ENCODE data around the gene SLC39A13.

SLC39A13 gene

GRCh38 chr11:47387944-47388696 lies 20.3 kb upstream of the SLC39A13 start:
- DNase-seq = peak; percentile 22

DNA sequence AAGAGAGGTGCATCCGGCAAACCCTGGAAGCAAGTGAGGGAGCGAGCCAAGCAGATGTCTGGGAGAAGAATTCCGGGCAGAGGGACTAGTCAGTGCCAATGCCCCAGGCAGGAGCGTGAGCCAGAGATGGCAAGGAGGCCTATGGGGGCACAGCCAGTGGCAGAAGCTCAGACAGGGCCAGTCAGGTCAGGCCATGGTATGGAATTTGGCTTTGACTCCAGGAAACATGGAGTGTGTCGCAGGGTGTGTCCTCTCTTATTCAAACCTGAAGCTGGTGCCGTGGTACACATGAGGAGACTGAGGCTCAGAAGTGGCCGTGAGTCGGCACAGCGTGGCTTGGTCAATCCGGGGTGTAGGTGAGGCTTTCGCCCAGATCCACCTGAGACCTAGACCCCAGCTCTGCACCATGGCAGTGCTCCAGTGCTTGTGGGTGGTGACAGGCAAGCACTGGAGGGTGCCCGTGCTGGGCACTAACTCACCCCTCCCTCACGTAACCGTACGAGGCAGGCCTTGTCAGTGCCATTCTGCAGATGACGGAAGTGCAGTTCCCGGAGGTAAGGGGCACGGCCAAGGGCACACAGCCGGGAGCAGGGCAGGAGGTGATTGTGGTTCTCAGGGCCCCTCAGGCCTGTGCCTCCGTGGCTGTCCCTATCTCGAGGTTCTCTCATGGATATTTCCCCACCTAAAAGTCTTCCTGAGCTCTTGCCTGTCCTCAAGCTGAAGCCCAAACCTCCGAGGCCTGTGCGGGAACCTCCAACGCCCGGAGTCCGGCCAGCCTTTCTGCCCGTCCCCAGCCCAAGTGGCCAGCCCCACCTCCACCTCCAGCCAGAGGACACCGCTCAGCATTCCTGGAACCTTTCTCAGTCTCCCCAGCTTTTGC lies 19.5 kb upstream of the SLC39A13 start:
- no peak for DNase-seq

- DNase-seq = no peak
Observed at GRCh38 chr11:47389577-47390421, 18.6 kb upstream of the SLC39A13 start.

- DNase-seq = no peak
Observed at GRCh38 chr11:47390422-47390760, 18.0 kb upstream of the SLC39A13 start.

DNA sequence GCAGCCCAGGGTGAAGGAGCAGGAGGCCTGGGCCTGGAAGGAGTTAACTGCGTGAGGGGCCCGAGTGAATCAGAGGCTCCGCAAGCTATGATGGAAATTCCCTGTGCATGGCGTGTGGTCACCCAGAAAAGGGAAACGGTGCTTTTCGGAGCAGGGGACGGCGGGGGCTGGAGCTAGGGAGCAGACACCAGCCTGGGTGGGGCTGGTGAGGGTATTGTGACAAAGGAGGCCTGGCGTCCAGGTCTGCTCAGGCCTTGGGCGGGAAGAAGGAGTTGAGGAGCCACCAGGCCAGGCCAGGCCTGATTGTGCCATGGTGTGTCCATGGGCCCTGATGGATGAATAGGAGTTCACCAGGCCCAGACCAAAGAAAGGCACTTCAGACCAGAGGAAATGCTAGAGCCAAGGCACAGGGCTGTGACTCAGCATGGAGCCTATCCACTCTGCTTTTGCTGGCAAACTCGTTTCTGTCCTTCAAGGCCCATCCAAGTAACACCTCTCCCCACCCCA lies 17.3 kb upstream of the SLC39A13 start:
- no peak for DNase-seq

DNA sequence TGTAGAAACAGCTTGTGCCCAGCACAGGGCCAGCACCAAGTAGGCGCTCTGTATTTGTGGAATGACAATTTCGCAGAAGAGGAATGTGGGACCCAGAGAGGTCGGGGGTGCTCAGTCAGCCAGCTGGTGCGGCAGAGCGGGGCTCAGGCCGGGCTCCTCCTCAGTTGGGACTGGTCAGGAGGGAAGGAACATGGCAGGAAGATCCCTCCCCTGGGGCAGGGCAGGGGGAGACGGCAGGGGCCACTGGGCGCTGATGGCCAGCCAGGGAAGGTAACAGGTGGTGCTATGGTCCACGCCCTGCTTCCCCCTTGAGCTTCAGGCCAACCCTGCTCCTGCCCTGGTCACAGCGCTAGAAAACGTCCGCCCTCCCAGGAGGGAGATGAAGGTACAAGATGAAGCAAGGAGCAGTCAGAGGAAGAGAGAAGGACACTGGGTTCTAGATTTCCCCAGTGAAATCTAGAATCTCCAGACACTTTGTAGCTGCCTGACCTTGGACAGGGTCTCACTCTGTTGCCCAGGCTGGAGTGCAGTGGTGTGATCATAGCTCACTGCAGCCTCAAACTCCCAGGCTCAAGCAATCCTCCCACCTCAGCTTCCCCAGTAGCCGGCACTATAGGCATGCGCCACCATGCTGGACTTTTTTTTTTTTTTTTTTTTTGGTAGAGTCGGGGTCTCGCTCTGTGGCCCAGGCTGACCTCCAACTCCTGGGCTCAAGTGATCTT lies 16.5 kb upstream of the SLC39A13 start:
- no peak for DNase-seq

DNA sequence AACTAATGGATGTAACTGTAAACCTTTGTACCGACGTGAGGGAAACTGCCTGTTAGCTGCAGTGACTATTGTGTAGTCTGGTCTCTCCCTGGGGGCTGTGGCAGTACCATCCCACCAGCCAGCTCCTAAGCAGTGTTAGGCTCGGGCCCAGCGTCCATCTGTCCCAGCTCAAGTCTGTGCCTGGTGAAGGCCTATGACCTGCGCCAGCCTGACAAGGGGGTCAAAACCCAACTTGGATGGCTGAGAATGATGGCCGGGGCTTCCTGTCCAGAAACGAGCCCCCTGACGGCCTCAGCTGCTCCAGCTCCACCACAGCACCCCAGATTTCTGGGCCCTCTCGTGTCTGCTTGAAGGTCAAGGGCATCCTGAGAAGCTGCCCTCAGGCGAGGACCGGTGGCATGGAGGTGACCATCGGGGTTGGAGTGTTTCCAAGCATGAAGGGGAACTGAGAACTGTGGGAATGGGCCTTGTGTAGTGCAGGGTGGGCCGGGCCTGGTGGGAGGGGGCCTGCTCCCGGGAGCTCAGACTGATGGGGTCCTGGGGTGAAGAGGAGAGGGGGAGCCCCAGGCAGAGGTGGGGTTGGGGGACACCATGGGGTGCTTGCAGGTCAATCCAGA lies 15.7 kb upstream of the SLC39A13 start:
- no peak for DNase-seq

GRCh38 chr11:47393163-47394049 lies 15.0 kb upstream of the SLC39A13 start:
- no peak for DNase-seq

GRCh38 chr11:47394050-47394321 lies 14.4 kb upstream of the SLC39A13 start:
- DNase-seq = no peak

- peak; percentile 55 for DNase-seq
Observed at GRCh38 chr11:47394322-47395222, 13.8 kb upstream of the SLC39A13 start.

DNA sequence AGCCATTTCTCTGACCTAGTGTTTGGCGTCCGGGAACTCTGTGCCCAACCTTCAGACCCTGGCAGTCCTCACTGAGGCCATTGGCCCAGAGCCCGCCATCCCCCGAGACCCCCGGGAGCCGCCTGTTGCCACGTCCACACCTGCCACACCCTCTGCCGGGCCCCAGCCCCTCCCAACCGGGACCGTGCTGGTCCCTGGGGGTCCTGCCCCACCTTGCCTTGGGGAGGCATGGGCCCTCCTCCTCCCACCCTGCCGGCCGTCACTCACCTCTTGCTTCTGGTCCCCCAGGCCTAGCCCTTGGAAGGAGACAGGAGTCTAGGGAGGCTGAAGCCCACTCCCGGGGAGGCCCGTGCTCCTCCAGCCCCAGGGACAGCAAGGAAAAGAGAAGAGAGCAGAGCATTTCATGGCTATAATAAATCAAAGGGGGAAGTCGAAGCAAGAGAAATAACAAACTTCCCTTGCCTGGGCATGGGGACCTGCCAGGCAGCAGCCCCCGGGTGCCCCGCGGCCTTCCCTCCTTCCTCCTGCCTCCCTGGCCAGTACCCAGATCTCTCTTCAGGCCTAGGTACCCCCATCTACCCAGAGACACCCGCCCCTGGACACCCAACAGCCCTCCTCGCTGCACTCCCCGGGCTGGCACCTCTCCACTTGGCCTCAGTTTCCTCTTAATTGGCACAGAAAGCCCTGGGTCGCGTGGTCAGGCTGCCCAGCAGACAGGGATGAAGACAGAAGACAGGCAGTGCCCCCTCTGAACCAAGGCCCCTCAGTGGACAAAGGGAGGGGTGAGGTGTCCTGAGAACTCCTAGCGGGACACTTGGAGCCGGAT lies 13.0 kb upstream of the SLC39A13 start:
- DNase-seq = no peak

DNA sequence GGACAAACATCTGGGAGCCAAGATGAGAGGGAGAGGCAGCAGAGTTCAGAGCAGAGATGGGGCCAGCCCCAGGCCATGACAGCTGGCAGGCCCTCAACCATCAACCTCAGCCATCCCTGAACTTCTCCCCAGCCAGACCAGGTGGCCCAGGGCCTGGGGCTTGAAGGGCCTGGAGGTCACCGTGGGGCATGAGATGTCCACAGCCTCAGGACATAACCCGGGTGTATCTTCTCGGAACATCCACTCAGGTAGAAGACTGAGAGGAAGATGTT lies 12.4 kb upstream of the SLC39A13 start:
- no peak for DNase-seq

DNA sequence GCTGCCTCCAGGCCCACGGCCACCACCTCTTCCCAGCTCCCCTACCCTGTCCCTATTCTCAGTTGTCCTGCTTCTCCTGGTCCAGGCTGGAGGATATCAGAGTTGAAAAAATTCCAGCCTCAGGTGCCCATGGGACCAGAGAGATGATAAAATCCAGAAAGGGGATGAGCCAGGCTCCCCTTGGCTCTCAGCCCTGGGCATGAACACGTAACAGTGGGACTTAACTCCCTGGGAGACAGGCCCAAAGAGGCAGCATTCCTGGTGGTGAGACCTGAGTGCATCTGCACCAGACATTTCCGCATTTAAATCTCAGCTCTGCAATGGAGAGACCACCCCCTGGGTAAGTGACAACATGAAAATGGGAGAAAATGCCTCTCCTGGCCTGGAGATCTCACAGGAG lies 10.4 kb upstream of the SLC39A13 start:
- no peak for DNase-seq

GRCh38 chr11:47398551-47398950 lies 9.8 kb upstream of the SLC39A13 start:
- DNase-seq = no peak

DNA sequence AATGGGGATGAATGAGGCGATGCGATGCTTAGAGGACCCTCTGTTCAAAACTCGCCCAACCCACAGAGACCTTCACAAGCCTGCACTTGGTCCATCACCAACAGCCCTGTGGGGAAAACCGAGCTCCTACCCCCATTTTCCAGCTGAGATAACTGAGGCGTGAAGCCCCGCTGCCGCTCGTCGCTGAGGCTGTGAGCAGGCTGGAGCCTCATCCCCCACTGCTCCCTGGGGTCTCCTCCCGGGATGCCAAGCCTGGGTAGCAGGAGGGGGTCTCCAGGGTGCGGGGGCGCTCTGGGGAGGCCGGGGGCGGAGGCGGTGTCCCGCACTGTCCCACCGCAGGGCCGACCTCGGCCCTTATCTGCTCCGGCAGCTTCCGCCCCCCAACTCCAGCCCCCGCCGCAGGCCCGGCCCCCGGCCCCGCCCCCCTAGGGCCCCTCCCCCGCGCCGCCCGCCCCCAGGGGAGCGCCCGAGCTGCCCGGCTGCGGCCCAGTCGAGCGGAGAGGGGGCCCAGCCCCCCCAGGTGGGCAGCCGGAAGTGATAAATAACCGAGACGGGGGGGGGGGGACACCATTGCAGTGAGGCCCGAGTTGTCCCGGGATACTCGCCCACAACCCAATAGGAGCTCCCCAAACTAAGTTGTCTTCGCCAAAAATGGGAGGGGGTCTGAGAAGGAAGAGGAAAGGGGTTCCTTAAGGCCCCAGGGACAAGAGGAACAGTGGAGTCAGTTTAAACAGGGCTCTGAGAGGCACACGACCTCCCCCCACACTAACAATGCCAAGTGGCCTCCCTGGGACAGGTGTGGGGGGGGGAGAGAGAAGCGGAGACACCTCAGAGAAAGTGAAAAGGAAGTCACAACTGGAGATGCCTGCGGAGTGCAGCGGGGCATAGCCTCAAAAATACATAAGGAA lies 8.3 kb upstream of the SLC39A13 start:
- DNase-seq = peak; percentile 6

DNA sequence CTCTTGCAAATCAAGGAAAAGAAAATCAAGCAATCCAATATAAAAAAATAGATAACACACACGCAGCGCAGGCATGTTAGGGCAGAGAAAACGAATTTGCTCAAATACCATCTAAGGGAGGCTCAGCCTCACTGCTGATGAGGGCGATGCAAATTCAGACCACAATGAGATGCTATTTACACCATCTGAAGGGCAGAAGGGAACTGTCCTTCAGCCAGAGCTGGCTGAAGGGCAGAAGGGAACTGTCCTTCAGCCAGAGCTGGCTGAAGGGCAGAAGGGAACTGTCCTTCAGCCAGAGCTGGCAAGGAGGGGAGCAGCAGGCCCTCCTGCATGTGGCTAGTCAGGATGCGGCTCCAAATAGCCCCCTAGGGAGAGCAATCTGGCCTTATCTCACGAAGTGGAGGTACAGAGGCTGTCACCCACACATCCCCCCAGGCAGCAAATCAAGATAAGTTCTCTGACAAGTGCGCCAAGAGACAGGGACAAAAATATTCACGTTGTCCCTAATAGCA lies 7.6 kb upstream of the SLC39A13 start:
- peak; percentile 32 for DNase-seq

DNA sequence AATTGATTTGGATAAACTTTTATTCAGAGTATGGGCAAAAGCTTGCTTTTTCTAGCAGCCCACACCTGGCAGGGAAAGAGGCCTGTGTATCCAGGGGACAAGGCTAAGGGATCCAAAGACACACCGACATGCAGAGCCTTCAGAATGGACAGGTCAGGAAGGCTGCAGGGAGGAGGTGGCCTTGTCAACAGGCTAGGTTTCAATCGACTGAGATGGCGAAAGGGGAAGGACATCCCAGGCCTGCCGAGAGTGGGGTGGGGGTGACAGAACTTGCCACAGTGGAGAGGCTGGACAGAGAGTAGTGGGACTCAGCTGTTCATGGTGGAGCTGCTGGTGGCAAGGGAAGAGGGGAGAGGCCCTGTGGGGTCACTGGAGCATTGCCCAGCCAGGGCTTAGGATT lies 5.3 kb upstream of the SLC39A13 start:
- no peak for DNase-seq

DNA sequence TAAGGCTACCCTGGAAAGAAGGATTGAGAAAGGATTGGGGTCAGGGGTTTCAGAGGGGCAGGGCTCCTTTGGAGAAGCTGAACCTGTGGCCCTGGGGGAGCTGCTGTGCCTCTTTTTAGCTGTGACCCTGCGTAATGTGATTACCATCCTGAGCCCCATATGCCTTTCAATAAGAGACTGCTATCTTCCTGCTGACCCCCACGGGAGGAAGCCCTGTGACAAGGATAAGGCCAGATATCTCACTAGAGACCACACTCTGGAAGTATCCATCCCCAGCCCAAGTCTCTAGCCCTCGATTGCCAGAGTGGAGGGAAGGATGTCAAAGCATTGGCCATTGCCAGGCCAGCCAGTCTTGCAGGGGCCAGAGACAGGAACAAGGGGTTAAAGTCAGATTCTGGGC lies 4.8 kb upstream of the SLC39A13 start:
- no peak for DNase-seq
